22Rv1 (cell line): ENCODE results near the gene TSPAN9.

Experiments used
- ZFX ChIP-seq: fragments of 450-650 bp; IDR thresholded peaks from 2 replicates; pipeline ENCODE4 v1.6.1; 2017; ENCODE audit warnings: antibody characterized with exemption, borderline replicate concordance
- TF ChIP-seq, protein P1 (sequence below): fragments of 450-650 bp; IDR thresholded peaks from 2 replicates; pipeline ENCODE4 v1.5.1; 2017; ENCODE audit warnings: mild to moderate bottlenecking

DNA sequence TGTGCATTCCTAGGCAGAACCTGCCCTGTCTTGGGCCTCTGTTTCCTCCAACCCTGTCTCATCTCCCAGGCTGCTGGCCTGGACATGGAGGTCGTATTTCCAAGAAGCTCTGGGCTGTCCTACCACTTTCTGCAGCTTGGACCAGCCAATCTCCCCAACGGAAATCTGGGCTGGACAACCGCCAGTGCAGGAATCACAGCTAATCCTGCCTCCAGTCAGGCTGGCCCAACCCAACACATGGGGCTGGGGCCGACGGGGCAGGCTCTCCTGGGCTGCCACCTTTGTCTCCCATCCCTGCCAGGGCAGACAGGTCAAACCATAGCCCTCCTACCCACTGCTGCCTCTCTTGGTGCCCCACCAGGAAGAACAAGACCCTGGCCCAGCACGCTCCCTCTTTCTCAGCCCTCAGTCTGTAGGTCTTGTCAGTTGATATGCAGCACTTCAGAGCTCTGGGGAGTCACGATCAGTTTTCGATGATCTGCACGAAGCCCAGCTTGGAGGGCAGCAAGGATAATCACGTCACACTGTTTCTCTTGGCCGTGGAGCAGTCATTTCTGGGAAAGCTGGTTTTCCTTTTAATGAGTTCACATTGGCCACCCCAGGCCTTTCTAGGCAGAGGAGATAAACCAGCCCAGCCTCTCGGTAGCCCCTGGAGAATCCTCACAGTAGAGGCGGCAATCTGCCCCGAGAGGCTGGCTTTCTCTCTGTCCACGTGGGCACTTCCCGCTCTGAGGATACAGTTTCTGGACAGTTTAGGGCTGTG is 218.6 kb downstream of the TSPAN9 start:
- TF ChIP-seq, protein P1, sequence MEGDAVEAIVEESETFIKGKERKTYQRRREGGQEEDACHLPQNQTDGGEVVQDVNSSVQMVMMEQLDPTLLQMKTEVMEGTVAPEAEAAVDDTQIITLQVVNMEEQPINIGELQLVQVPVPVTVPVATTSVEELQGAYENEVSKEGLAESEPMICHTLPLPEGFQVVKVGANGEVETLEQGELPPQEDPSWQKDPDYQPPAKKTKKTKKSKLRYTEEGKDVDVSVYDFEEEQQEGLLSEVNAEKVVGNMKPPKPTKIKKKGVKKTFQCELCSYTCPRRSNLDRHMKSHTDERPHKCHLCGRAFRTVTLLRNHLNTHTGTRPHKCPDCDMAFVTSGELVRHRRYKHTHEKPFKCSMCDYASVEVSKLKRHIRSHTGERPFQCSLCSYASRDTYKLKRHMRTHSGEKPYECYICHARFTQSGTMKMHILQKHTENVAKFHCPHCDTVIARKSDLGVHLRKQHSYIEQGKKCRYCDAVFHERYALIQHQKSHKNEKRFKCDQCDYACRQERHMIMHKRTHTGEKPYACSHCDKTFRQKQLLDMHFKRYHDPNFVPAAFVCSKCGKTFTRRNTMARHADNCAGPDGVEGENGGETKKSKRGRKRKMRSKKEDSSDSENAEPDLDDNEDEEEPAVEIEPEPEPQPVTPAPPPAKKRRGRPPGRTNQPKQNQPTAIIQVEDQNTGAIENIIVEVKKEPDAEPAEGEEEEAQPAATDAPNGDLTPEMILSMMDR, result no peak
- TF ChIP-seq ZFX, result no peak
